GM23338 (cell line): ENCODE data around the gene PIP5K1C.

Source experiments
- CREB1 ChIP-seq: fragments of 250-450 bp; sonication (Bioruptor Pico); IDR thresholded peaks from 2 replicates; pipeline ENCODE4 v1.5.0; 2020; ENCODE audit warnings: low read depth, mild to moderate bottlenecking, moderate library complexity
- EZH2 ChIP-seq: fragments of 200-600 bp; sonication (generic); IDR thresholded peaks from one replicate; pipeline ENCODE4 v1.8.0; 2017; ENCODE audit warnings: antibody characterized with exemption, mild to moderate bottlenecking, low read depth; ENCODE audit not compliant: unreplicated experiment
- EZH2phosphoT487 ChIP-seq: fragments of 200-600 bp; sonication (generic); IDR thresholded peaks from one replicate; pipeline ENCODE4 v1.8.1; 2018; ENCODE audit warnings: antibody characterized with exemption; ENCODE audit not compliant: unreplicated experiment
- JUNB ChIP-seq: IDR thresholded peaks from one replicate; pipeline ENCODE4 v1.6.1; 2016; ENCODE audit warnings: antibody characterized with exemption; ENCODE audit not compliant: unreplicated experiment
- NANOG ChIP-seq: IDR thresholded peaks from 2 replicates; pipeline ENCODE4 v1.6.1; 2016; ENCODE audit warnings: antibody characterized with exemption, borderline replicate concordance
- POLR2AphosphoS5 ChIP-seq: IDR thresholded peaks from 2 replicates; pipeline ENCODE4 v1.6.1; 2016; ENCODE audit warnings: antibody characterized with exemption, low read depth
- STAT1 ChIP-seq: IDR thresholded peaks from one replicate; pipeline ENCODE4 v1.6.1; 2016; ENCODE audit warnings: antibody characterized with exemption; ENCODE audit not compliant: unreplicated experiment
- TF ChIP-seq, protein P1 (sequence below), 2 experiments: fragments of 200-600 bp in 1 of 2; sonication (generic) in 1 of 2; conservative IDR thresholded peaks; 2 replicates each; pipeline versions ENCODE4 v1.5.1 to v1.6.1; 2016 to 2017; ENCODE audit warnings: antibody characterized with exemption in 2 of 2, low read depth in 2 of 2, mild to moderate bottlenecking in 2 of 2, moderate library complexity in 1 of 2
- TF ChIP-seq, protein P2 (sequence below): IDR thresholded peaks from one replicate; pipeline ENCODE4 v1.6.1; 2018; ENCODE audit warnings: antibody characterized with exemption; ENCODE audit not compliant: unreplicated experiment

DNA sequence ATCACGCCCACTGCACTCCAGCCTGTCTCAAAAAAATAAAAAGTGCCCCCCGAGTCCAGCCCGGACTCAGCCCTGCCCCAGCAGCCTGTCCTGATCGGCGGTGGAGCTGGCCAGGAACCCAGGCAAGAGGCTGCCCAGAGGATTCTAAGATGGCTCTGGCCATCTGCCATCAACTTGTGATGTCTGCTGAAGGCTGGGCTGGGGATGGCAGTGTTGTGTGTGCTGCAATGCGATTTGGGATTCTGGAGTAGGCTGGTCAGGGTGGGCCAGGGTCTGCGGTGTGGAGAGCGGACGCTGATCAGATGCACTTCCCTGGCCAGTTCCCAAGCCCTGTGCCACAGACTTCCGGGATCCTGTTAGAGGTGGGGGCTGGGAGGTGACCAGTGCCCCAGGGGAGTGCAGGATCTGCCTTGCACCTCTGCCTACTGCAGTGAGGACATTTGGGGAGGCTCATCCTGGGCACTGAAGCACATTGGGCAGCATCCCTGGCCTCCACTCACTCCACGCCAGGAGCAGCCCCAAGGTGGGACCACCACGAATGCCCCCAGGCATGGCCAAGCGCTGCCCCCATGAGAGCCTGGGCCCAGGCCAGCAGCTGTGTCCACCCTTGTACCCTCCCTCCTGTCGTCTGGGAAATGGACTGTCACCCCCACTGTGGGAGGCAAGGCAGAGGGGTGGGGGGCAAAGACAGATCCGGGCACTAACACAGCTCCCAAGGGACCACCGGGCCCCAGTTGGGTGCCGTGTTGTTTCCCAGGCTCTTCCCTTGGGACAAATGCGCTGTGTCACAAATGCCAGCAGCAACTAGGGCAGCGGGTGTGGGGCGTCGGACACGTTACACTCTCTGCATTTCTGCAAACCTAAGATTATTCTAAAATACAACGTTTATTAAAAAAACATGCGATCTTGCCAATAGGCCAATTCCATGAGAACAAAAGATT lies 90.2 kb downstream of the PIP5K1C start:
- TF ChIP-seq, protein P1, sequence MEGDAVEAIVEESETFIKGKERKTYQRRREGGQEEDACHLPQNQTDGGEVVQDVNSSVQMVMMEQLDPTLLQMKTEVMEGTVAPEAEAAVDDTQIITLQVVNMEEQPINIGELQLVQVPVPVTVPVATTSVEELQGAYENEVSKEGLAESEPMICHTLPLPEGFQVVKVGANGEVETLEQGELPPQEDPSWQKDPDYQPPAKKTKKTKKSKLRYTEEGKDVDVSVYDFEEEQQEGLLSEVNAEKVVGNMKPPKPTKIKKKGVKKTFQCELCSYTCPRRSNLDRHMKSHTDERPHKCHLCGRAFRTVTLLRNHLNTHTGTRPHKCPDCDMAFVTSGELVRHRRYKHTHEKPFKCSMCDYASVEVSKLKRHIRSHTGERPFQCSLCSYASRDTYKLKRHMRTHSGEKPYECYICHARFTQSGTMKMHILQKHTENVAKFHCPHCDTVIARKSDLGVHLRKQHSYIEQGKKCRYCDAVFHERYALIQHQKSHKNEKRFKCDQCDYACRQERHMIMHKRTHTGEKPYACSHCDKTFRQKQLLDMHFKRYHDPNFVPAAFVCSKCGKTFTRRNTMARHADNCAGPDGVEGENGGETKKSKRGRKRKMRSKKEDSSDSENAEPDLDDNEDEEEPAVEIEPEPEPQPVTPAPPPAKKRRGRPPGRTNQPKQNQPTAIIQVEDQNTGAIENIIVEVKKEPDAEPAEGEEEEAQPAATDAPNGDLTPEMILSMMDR (conservative IDR thresholded peaks at IDR 0.05; ENCODE audit: low read depth in 2 of 2), result no peak
- no peak for TF ChIP-seq POLR2AphosphoS5
- no peak for TF ChIP-seq EZH2phosphoT487
- TF ChIP-seq STAT1, result no peak
- no peak for TF ChIP-seq CREB1
- TF ChIP-seq, protein P2, sequence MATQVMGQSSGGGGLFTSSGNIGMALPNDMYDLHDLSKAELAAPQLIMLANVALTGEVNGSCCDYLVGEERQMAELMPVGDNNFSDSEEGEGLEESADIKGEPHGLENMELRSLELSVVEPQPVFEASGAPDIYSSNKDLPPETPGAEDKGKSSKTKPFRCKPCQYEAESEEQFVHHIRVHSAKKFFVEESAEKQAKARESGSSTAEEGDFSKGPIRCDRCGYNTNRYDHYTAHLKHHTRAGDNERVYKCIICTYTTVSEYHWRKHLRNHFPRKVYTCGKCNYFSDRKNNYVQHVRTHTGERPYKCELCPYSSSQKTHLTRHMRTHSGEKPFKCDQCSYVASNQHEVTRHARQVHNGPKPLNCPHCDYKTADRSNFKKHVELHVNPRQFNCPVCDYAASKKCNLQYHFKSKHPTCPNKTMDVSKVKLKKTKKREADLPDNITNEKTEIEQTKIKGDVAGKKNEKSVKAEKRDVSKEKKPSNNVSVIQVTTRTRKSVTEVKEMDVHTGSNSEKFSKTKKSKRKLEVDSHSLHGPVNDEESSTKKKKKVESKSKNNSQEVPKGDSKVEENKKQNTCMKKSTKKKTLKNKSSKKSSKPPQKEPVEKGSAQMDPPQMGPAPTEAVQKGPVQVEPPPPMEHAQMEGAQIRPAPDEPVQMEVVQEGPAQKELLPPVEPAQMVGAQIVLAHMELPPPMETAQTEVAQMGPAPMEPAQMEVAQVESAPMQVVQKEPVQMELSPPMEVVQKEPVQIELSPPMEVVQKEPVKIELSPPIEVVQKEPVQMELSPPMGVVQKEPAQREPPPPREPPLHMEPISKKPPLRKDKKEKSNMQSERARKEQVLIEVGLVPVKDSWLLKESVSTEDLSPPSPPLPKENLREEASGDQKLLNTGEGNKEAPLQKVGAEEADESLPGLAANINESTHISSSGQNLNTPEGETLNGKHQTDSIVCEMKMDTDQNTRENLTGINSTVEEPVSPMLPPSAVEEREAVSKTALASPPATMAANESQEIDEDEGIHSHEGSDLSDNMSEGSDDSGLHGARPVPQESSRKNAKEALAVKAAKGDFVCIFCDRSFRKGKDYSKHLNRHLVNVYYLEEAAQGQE, result no peak
- TF ChIP-seq JUNB, result no peak
- no peak for TF ChIP-seq EZH2
- TF ChIP-seq NANOG, result no peak
